ENCODE measurements around the gene IFIT1. TPM values are rescaled to one million over a fixed set of nuclear protein-coding genes. Genes with fewer than 3 reads are reported as not detected.

Gene IFIT1
- polyA plus RNA-seq, 1 donor from 2014 or later: not detected

DNA sequence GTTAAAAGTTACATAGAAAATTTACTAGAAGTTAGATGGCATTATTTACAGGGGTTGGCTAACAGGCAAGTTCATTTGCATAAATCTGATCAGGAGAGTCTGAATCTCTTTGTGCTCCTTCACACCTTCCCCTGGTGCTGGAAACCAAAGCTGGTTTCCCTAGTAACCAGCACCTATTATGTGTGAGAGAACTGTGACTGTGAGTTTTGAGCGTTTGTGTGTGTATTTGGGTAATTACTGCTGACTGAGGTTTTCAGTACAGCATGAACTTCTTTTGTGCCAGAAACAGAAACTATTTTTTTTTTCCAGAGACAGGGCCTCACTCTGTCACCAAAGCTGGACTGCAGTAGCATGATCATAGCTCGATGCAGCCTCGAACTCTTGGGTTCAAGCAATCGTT lies 24.9 kb upstream of the IFIT1 start:
- Histone ChIP-seq H3K27ac (ENCODE audit: low read length) (no peak overlapping the region), H3K9ac (ENCODE audit: low read length) (no peak overlapping the region), H4K20me1 (ENCODE audit: insufficient read depth) (no peaks in the 10 kb centered on the region), H3K79me2 (replicated peaks; ENCODE audit: insufficient read depth, low read length) (no peaks in the 10 kb centered on the region), H3K36me3 (ENCODE audit: insufficient read depth, low read length) (no peaks in the 10 kb centered on the region), H3K9me2 (ENCODE audit: insufficient read depth, low read length) (no peaks in the 10 kb centered on the region), H3K4me2 (ENCODE audit: low read length) (no peak overlapping the region), H3K27me3 (ENCODE audit: insufficient read depth, low read depth, low read length) (no peaks in the 10 kb centered on the region), H3F3A (ENCODE audit: insufficient read depth, low read length, poor library complexity, severe bottlenecking) (no peaks in the 10 kb centered on the region), H3K9me3 (ENCODE audit: low read length) (no peaks in the 10 kb centered on the region), H3K4me3 (ENCODE audit: low read length) (no peak overlapping the region), H2AFZ (ENCODE audit: low read depth, low read length) (no peak overlapping the region)
- no peak for TF ChIP-seq EZH2 (IDR thresholded peaks at IDR 0.05; ENCODE audit: borderline replicate concordance, insufficient read depth, low read length, poor library complexity, severe bottlenecking)
- TF ChIP-seq SMC3 (conservative IDR thresholded peaks at IDR 0.05; ENCODE audit: poor library complexity): no peak
- TF ChIP-seq, protein P1, sequence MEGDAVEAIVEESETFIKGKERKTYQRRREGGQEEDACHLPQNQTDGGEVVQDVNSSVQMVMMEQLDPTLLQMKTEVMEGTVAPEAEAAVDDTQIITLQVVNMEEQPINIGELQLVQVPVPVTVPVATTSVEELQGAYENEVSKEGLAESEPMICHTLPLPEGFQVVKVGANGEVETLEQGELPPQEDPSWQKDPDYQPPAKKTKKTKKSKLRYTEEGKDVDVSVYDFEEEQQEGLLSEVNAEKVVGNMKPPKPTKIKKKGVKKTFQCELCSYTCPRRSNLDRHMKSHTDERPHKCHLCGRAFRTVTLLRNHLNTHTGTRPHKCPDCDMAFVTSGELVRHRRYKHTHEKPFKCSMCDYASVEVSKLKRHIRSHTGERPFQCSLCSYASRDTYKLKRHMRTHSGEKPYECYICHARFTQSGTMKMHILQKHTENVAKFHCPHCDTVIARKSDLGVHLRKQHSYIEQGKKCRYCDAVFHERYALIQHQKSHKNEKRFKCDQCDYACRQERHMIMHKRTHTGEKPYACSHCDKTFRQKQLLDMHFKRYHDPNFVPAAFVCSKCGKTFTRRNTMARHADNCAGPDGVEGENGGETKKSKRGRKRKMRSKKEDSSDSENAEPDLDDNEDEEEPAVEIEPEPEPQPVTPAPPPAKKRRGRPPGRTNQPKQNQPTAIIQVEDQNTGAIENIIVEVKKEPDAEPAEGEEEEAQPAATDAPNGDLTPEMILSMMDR (IDR thresholded peaks at IDR 0.05; ENCODE audit: poor library complexity, severe bottlenecking): no peak
- no peak for TF ChIP-seq MXI1 (conservative IDR thresholded peaks at IDR 0.05; ENCODE audit: poor library complexity, severe bottlenecking)
- no peak for TF ChIP-seq POLR2AphosphoS5 (IDR thresholded peaks at IDR 0.05)
- TF ChIP-seq RAD21 (conservative IDR thresholded peaks at IDR 0.05): no peak
- no peak for TF ChIP-seq TAF1 (IDR thresholded peaks at IDR 0.05; ENCODE audit: low read depth)
- TF ChIP-seq, protein P2, sequence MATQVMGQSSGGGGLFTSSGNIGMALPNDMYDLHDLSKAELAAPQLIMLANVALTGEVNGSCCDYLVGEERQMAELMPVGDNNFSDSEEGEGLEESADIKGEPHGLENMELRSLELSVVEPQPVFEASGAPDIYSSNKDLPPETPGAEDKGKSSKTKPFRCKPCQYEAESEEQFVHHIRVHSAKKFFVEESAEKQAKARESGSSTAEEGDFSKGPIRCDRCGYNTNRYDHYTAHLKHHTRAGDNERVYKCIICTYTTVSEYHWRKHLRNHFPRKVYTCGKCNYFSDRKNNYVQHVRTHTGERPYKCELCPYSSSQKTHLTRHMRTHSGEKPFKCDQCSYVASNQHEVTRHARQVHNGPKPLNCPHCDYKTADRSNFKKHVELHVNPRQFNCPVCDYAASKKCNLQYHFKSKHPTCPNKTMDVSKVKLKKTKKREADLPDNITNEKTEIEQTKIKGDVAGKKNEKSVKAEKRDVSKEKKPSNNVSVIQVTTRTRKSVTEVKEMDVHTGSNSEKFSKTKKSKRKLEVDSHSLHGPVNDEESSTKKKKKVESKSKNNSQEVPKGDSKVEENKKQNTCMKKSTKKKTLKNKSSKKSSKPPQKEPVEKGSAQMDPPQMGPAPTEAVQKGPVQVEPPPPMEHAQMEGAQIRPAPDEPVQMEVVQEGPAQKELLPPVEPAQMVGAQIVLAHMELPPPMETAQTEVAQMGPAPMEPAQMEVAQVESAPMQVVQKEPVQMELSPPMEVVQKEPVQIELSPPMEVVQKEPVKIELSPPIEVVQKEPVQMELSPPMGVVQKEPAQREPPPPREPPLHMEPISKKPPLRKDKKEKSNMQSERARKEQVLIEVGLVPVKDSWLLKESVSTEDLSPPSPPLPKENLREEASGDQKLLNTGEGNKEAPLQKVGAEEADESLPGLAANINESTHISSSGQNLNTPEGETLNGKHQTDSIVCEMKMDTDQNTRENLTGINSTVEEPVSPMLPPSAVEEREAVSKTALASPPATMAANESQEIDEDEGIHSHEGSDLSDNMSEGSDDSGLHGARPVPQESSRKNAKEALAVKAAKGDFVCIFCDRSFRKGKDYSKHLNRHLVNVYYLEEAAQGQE (IDR thresholded peaks at IDR 0.05; ENCODE audit: borderline replicate concordance): no peak
- no peak for TF ChIP-seq EP300 (conservative IDR thresholded peaks at IDR 0.05; ENCODE audit: poor library complexity, severe bottlenecking)

DNA sequence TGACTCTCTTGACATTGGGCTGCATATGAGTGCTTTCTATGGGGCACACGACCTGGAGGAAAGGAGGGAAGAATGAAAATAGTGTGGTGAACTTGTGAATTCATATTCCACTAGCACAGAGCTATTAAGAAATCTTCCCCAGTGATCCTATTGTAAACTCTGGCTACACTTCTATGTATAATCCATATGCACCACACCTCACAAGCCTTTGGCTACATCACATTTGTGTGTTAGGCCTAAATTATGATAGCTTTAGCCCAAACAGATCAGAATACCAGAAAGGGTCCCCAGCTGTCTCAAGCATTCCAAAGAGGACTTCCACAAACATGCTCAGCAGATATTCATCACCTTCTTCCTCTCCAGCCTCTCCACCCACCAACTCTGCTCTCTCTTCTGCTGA lies 24.3 kb upstream of the IFIT1 start:
- Histone ChIP-seq H3K27ac (ENCODE audit: low read length) (no peak overlapping the region), H3K9ac (ENCODE audit: low read length) (no peak overlapping the region)
- TF ChIP-seq MXI1 (conservative IDR thresholded peaks at IDR 0.05; ENCODE audit: poor library complexity, severe bottlenecking) (no peak), EP300 (conservative IDR thresholded peaks at IDR 0.05; ENCODE audit: poor library complexity, severe bottlenecking) (no peak), EZH2 (IDR thresholded peaks at IDR 0.05; ENCODE audit: borderline replicate concordance, insufficient read depth, low read length, poor library complexity, severe bottlenecking) (no peak), POLR2AphosphoS5 (IDR thresholded peaks at IDR 0.05) (no peak)
- TF ChIP-seq, protein P2 (IDR thresholded peaks at IDR 0.05; ENCODE audit: borderline replicate concordance): no peak
- TF ChIP-seq, protein P1 (IDR thresholded peaks at IDR 0.05; ENCODE audit: poor library complexity, severe bottlenecking): no peak

More for the DNA sequence above, 24.3 kb upstream of the IFIT1 start:
- no peaks in the 10 kb centered on the region for H3K36me3 ChIP-seq (ENCODE audit: insufficient read depth, low read length)
- no peaks in the 10 kb centered on the region for H3F3A ChIP-seq (ENCODE audit: insufficient read depth, low read length, poor library complexity, severe bottlenecking)
- H3K9me2 ChIP-seq (ENCODE audit: insufficient read depth, low read length): no peaks in the 10 kb centered on the region
- no peaks in the 10 kb centered on the region for H3K27me3 ChIP-seq (ENCODE audit: insufficient read depth, low read depth, low read length)
- H4K20me1 ChIP-seq (ENCODE audit: insufficient read depth): no peaks in the 10 kb centered on the region
- H3K4me3 ChIP-seq (ENCODE audit: low read length): no peak overlapping the region
- no peak overlapping the region for H2AFZ ChIP-seq (ENCODE audit: low read depth, low read length)
- no peaks in the 10 kb centered on the region for H3K9me3 ChIP-seq (ENCODE audit: low read length)
- no peak overlapping the region for H3K4me2 ChIP-seq (ENCODE audit: low read length)
- no peaks in the 10 kb centered on the region for H3K79me2 ChIP-seq (replicated peaks; ENCODE audit: insufficient read depth, low read length)

Data from neural cell (in vitro differentiated cells).